Kidney (tissue), 14 donors: ENCODE data around the gene LCMT1. TPM values are rescaled to one million over a fixed set of nuclear protein-coding genes. Genes with fewer than 3 reads are reported as not detected.

Source experiments
- DNase-seq, 5 donors: peaks; one replicate each; pipeline ENCODE4 v3.0.0-alpha.2; 2013 to 2020
- FAIRE-seq: peaks from 2 replicates; lab custom pipeline; 2012; peaks lifted over from hg19 to GRCh38; lab: Jason Lieb, UNC
- H3K27ac ChIP-seq, 2 donors: one replicate each; pipeline ENCODE4 v1.7.0; 2013; ENCODE audit warnings: low read depth in 2 of 2, low read length in 2 of 2, inconsistent platforms in 1 of 2
- H3K27me3 ChIP-seq: one replicate; pipeline ENCODE4 v1.7.1; 2013; ENCODE audit warnings: low read length, inconsistent platforms; ENCODE audit not compliant: control insufficient read depth, insufficient read depth
- H3K36me3 ChIP-seq, 3 donors: one replicate each; pipeline versions ENCODE4 v1.7.0 to v1.7.1; 2013; ENCODE audit warnings: low read length in 3 of 3, control low read depth in 1 of 3, inconsistent platforms in 1 of 3; ENCODE audit not compliant: insufficient read depth in 3 of 3, control insufficient read depth in 2 of 3
- H3K4me1 ChIP-seq, 3 donors: one replicate each; pipeline versions ENCODE4 v1.7.0 to v1.7.1; 2013; ENCODE audit warnings: low read length in 3 of 3, inconsistent platforms in 1 of 3, low read depth in 1 of 3; ENCODE audit not compliant: control insufficient read depth in 2 of 3, insufficient read depth in 2 of 3
- H3K4me3 ChIP-seq, 3 donors: one replicate each; pipeline versions ENCODE4 v1.7.0 to v1.8.1; 2013; ENCODE audit warnings: low read length in 3 of 3, control low read depth in 1 of 3, inconsistent platforms in 1 of 3
- H3K9ac ChIP-seq, 3 donors: one replicate each; pipeline versions ENCODE4 v1.7.0 to v1.7.1; 2013; ENCODE audit warnings: low read length in 3 of 3, control low read depth in 1 of 3, inconsistent platforms in 1 of 3
- H3K9me3 ChIP-seq, 3 donors: one replicate each; pipeline versions ENCODE4 v1.7.0 to v1.7.1; 2013; ENCODE audit warnings: low read length in 3 of 3, control low read depth in 1 of 3, inconsistent platforms in 1 of 3; ENCODE audit not compliant: control insufficient read depth in 2 of 3, insufficient read depth in 1 of 3
- intact Hi-C: fragments of 100-400 bp; cut with DNase I; formaldehyde crosslinking; loops from one replicate; pipeline ENCODE4 v1.11.1; 2022
- polyA plus RNA-seq: library from polyadenylated mRNA; stranded (reverse); fragments of 350-450 nt; fragmentation: Illumina TruSeq; extraction: RNeasy Lipid Tissue Mini Kit (QIAGEN cat#74804); gene quantifications from one replicate; pipeline ENCODE4 v1.2.3, GENCODE V29; 2014; ENCODE audit warnings: low read depth, low replicate concordance; ENCODE audit not compliant: insufficient read depth
- total RNA-seq: library from RNA; stranded (reverse); fragmentation: NEBNext Ultra II Directional; extraction: Animal tissue kit (Norgen Biotek cat#: 25700); gene quantifications from one replicate; pipeline ENCODE4 v1.2.1, GENCODE V29; 2021
- TF ChIP-seq, protein P1 (sequence below): IDR thresholded peaks from 3 replicates; pipeline ENCODE4 v1.5.1; 2012; ENCODE audit warnings: mild to moderate bottlenecking, moderate library complexity, borderline replicate concordance; ENCODE audit not compliant: insufficient read depth; ENCODE audit errors: extremely low read depth
- donor health status: control.
- donor health status: control.
- donor health status: control.
- donor health status: control.
- donor health status: control.
- donor health status: DM: yes; HTN: yes; CAD: no.
- donor health status: Normal renal cell carcinoma (clear cell type).

LCMT1 gene
- total and polyA plus RNA-seq, 2 donors from 2014 or later, result 44.8 to 52.9 TPM

DNA sequence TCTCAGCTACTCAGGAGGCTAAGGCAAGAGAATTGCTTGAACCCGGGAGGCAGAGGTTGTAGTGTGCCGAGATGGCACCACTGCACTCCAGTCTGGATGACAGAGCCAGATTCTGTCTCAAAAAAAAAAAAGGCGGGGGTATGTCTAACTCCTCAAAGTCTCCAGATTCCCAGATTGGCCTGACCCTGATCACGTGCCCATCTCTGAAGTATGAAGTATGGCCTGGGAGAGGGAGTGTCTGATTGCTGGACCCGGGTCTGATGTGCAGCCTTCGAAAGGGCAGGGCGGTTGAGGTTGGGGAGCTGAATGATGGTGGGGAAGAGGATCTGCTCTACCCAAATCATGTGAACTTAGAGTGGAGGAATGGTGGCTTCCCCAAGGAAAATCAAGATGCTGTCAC lies 87.9 kb downstream of the LCMT1 start:
- Histone ChIP-seq H3K27me3 (no peaks in the 10 kb centered on the region), H3K9me3 (no peaks in the 10 kb centered on the region), H3K4me1 (no peaks in the 10 kb centered on the region), H3K4me3 (no peak overlapping the region), H3K36me3 (no peaks in the 10 kb centered on the region), H3K27ac (no peak overlapping the region), H3K9ac (no peak overlapping the region)
- TF ChIP-seq, protein P1, sequence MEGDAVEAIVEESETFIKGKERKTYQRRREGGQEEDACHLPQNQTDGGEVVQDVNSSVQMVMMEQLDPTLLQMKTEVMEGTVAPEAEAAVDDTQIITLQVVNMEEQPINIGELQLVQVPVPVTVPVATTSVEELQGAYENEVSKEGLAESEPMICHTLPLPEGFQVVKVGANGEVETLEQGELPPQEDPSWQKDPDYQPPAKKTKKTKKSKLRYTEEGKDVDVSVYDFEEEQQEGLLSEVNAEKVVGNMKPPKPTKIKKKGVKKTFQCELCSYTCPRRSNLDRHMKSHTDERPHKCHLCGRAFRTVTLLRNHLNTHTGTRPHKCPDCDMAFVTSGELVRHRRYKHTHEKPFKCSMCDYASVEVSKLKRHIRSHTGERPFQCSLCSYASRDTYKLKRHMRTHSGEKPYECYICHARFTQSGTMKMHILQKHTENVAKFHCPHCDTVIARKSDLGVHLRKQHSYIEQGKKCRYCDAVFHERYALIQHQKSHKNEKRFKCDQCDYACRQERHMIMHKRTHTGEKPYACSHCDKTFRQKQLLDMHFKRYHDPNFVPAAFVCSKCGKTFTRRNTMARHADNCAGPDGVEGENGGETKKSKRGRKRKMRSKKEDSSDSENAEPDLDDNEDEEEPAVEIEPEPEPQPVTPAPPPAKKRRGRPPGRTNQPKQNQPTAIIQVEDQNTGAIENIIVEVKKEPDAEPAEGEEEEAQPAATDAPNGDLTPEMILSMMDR, result no peak
- DNase-seq (peak in 1 of 5 donors; percentile 13), FAIRE-seq (no peak)
- intact Hi-C loops, result no loop called here

DNA sequence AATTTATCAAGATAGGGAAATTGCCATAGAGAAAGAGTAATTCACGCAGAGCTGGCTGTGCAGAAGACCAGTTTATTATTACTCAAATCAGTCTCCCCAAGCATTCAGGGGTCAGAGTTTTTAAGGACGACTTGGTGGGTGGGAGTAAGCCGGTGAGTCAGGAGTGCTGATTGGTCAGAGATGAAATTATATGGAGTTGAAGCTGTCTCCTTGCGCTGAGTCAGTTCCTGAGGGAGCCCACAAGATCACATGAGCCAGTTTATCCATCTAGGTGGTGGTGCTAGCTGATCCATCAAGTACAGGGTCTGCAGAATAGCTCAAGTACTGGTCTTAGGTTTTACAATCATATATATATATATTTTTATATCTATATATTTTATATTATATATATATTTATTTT lies 99.2 kb downstream of the LCMT1 start:
- Histone ChIP-seq H3K36me3 (no peaks in the 10 kb centered on the region), H3K27me3 (no peaks in the 10 kb centered on the region), H3K9me3 (no peaks in the 10 kb centered on the region), H3K4me1 (no peaks in the 10 kb centered on the region), H3K4me3 (no peak overlapping the region), H3K9ac (no peak overlapping the region), H3K27ac (no peak overlapping the region)
- TF ChIP-seq, protein P1, result no peak
- FAIRE-seq (no peak), DNase-seq (no peak)
- intact Hi-C loops, result no loop called here

DNA sequence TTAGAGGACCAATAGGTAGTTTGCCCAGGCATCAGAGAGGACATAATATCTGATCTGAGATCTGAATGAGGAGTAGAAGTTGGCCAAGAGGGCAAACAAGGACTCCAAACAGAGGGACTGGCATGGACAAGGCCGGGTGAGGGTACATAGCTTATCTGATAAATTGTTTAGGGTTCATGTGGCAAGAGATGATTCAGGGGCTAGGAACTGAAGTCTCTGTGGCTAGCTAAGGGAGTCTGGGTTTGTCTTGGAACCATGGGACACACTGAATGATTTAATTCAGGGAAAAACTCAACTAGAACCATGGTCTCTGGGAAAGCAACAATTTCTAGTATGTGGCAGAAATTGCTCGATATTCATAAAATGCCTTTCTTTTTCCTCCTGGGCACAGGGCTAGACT lies 101.1 kb downstream of the LCMT1 start:
- H3K4me3 ChIP-seq, result no peak overlapping the region
- FAIRE-seq (no peak), DNase-seq (no peak)
- no peaks in the 10 kb centered on the region for H3K36me3 ChIP-seq
- H3K9ac ChIP-seq, result no peak overlapping the region
- TF ChIP-seq, protein P1, result no peak
- no peaks in the 10 kb centered on the region for H3K27me3 ChIP-seq
- H3K27ac ChIP-seq, result no peak overlapping the region
- intact Hi-C loops, result no loop called here
- no peaks in the 10 kb centered on the region for H3K4me1 ChIP-seq
- H3K9me3 ChIP-seq, result no peaks in the 10 kb centered on the region
